ENCODE data around the gene PXYLP1.

The PXYLP1 gene

GRCh38 chr3:141326123-141326522 lies 94.5 kb downstream of the PXYLP1 start:
- no peak for DNase-seq (ENCODE audit: low spot score)

GRCh38 chr3:141326626-141327025 lies 95.0 kb downstream of the PXYLP1 start:
- no peak for DNase-seq (ENCODE audit: low spot score)

- no peak for DNase-seq (ENCODE audit: low spot score)
Observed at GRCh38 chr3:141328286-141329166, 96.9 kb downstream of the PXYLP1 start.

- DNase-seq (ENCODE audit: low spot score): no peak
Observed at GRCh38 chr3:141330235-141330634, 98.6 kb downstream of the PXYLP1 start.

GRCh38 chr3:141330718-141331376 lies 99.2 kb downstream of the PXYLP1 start:
- DNase-seq (ENCODE audit: low spot score): no peak

- DNase-seq (ENCODE audit: low spot score): no peak
Observed at GRCh38 chr3:141331377-141332318, 100.0 kb downstream of the PXYLP1 start.

GRCh38 chr3:141332416-141332815 lies 100.8 kb downstream of the PXYLP1 start:
- DNase-seq (ENCODE audit: low spot score): no peak

- no peak for DNase-seq (ENCODE audit: low spot score)
Observed at GRCh38 chr3:141333836-141334626, 102.4 kb downstream of the PXYLP1 start.

- DNase-seq (ENCODE audit: low spot score): no peak
Observed at GRCh38 chr3:141334627-141335250, 103.1 kb downstream of the PXYLP1 start.

- DNase-seq (ENCODE audit: low spot score): no peak
Observed at GRCh38 chr3:141335531-141336061, 104.0 kb downstream of the PXYLP1 start.

- no peak for DNase-seq (ENCODE audit: low spot score)
Observed at GRCh38 chr3:141336672-141337522, 105.3 kb downstream of the PXYLP1 start.

GRCh38 chr3:141337523-141337854 lies 105.9 kb downstream of the PXYLP1 start:
- DNase-seq (ENCODE audit: low spot score): no peak

GRCh38 chr3:141337991-141338390 lies 106.4 kb downstream of the PXYLP1 start:
- no peak for DNase-seq (ENCODE audit: low spot score)

GRCh38 chr3:141338881-141339280 lies 107.3 kb downstream of the PXYLP1 start:
- no peak for DNase-seq (ENCODE audit: low spot score)

GRCh38 chr3:141341536-141341935 lies 109.9 kb downstream of the PXYLP1 start:
- DNase-seq (ENCODE audit: low spot score): no peak

GRCh38 chr3:141342386-141342785 lies 110.8 kb downstream of the PXYLP1 start:
- DNase-seq (ENCODE audit: low spot score): no peak

GRCh38 chr3:141343077-141343476 lies 111.5 kb downstream of the PXYLP1 start:
- DNase-seq (ENCODE audit: low spot score): no peak

GRCh38 chr3:141343865-141344271 lies 112.2 kb downstream of the PXYLP1 start:
- DNase-seq (ENCODE audit: low spot score): no peak
